Natural killer cell treated with Interleukin-12 subunit alpha and Interleukin-12 subunit beta and Interleukin-15 and Interleukin-18, amount 100 ng/mL, for 72 hours (primary cell): ENCODE results near the gene CATSPER3. TPM values are rescaled to one million over a fixed set of nuclear protein-coding genes. Genes with fewer than 3 reads are reported as not detected.

Experiments used
- ATAC-seq, 2 donors: fragments of 150-1000 bp; cut with Tn5 transposase in 1 of 2; sonication (Bioruptor Pico), chemical (Tn5 transposase) in 1 of 2; 2 replicates each; pipeline ENCODE4 v1.10.0; 2021
- DNase-seq: peaks from one replicate; pipeline ENCODE4 v3.0.0; 2022; ENCODE audit warnings: low spot score
- H3K27ac Mint-ChIP-seq, 2 donors: 1 replicate in 1 of 2; 2 replicates in 1 of 2; pipeline ENCODE4 v1.8.0; 2022; ENCODE audit warnings: mixed read lengths in 2 of 2, mild to moderate bottlenecking in 1 of 2, moderate library complexity in 1 of 2
- H3K27me3 Mint-ChIP-seq, 2 donors: 1 replicate in 1 of 2; 2 replicates in 1 of 2; pipeline ENCODE4 v1.8.0; 2022; ENCODE audit warnings: mixed read lengths in 2 of 2
- H3K36me3 Mint-ChIP-seq: one replicate; pipeline ENCODE4 v1.8.0; 2022; ENCODE audit warnings: mixed read lengths
- H3K4me1 Mint-ChIP-seq, 2 donors: 1 replicate in 1 of 2; 2 replicates in 1 of 2; pipeline ENCODE4 v1.8.0; 2022; ENCODE audit warnings: low read depth in 2 of 2, mixed read lengths in 2 of 2, mild to moderate bottlenecking in 1 of 2
- H3K4me3 Mint-ChIP-seq: one replicate; pipeline ENCODE4 v1.8.0; 2022; ENCODE audit warnings: mixed read lengths
- H3K9me3 Mint-ChIP-seq: 2 replicates; pipeline ENCODE4 v1.8.0; 2022; ENCODE audit warnings: mixed read lengths
- total RNA-seq, 2 donors: library from RNA; stranded (reverse); gene quantifications; one replicate each; pipeline ENCODE4 v1.2.3, GENCODE V29; 2022

The CATSPER3 gene
- total RNA-seq, 2 donors from 2014 or later, result 0.52 TPM; not detected in 1

GRCh38 chr5:134957920-134958608 is 9.6 kb upstream of the CATSPER3 start:
- Mint-ChIP-seq H3K27me3 (no peaks in the 10 kb centered on the region), H3K27ac (no peak overlapping the region), H3K9me3 (no peaks in the 10 kb centered on the region), H3K4me3 (no peak overlapping the region), H3K4me1 (peaks cover 0 to 3% of the 10 kb centered on the region in 2 donors), H3K36me3 (peaks cover 13% of the 10 kb centered on the region)
- ATAC-seq (no peak), DNase-seq (no peak)

- Mint-ChIP-seq H3K27me3 (no peaks in the 10 kb centered on the region), H3K27ac (no peak overlapping the region), H3K4me1 (peaks cover 0 to 3% of the 10 kb centered on the region in 2 donors), H3K9me3 (no peaks in the 10 kb centered on the region), H3K4me3 (no peak overlapping the region), H3K36me3 (peaks cover 13% of the 10 kb centered on the region)
- no peak for ATAC-seq
- DNase-seq, result no peak
Observed at GRCh38 chr5:134958755-134959154, 9.0 kb upstream of the CATSPER3 start.

- H3K27me3 Mint-ChIP-seq, result no peaks in the 10 kb centered on the region
- DNase-seq, result no peak
- H3K4me3 Mint-ChIP-seq, result no peak overlapping the region
- H3K9me3 Mint-ChIP-seq, result no peaks in the 10 kb centered on the region
- peaks cover 4 to 9% of the 10 kb centered on the region in 2 donors for H3K4me1 Mint-ChIP-seq
- no peaks in the 10 kb centered on the region for H3K36me3 Mint-ChIP-seq
- no peak for ATAC-seq
- H3K27ac Mint-ChIP-seq, result no peak overlapping the region
Observed at GRCh38 chr5:134963098-134963497, 4.6 kb upstream of the CATSPER3 start.

- Mint-ChIP-seq H3K27me3 (no peaks in the 10 kb centered on the region), H3K9me3 (no peaks in the 10 kb centered on the region)
- DNase-seq, result no peak
Observed at GRCh38 chr5:134964359-134965270, 3.1 kb upstream of the CATSPER3 start.

GRCh38 chr5:134965271-134965825 is 2.4 kb upstream of the CATSPER3 start:
- ATAC-seq, result no peak
- H3K27ac Mint-ChIP-seq, result no peak overlapping the region
- no peak overlapping the region for H3K4me3 Mint-ChIP-seq
- H3K4me1 Mint-ChIP-seq, result peaks cover 4 to 6% of the 10 kb centered on the region in 2 donors
- no peak for DNase-seq
- no peaks in the 10 kb centered on the region for H3K27me3 Mint-ChIP-seq
- H3K9me3 Mint-ChIP-seq, result no peaks in the 10 kb centered on the region
- H3K36me3 Mint-ChIP-seq, result no peaks in the 10 kb centered on the region

More at GRCh38 chr5:134964359-134965270, 3.1 kb upstream of the CATSPER3 start:
- Mint-ChIP-seq H3K4me1 (peaks cover 4 to 6% of the 10 kb centered on the region in 2 donors), H3K4me3 (no peak overlapping the region), H3K27ac (peak overlapping the region in 1 of 2 donors; percentile 35), H3K36me3 (no peaks in the 10 kb centered on the region)
- no peak for ATAC-seq

- ATAC-seq (no peak), DNase-seq (no peak)
- Mint-ChIP-seq H3K36me3 (no peaks in the 10 kb centered on the region), H3K4me3 (no peak overlapping the region), H3K9me3 (no peaks in the 10 kb centered on the region), H3K4me1 (peaks cover 4 to 6% of the 10 kb centered on the region in 2 donors), H3K27me3 (no peaks in the 10 kb centered on the region), H3K27ac (no peak overlapping the region)
Observed at GRCh38 chr5:134968055-134968454, 348 bp downstream of the CATSPER3 start.

- no peak overlapping the region for H3K27ac Mint-ChIP-seq
- ATAC-seq (no peak), DNase-seq (no peak)
- peaks cover 2 to 3% of the 10 kb centered on the region in 2 donors for H3K4me1 Mint-ChIP-seq
- H3K27me3 Mint-ChIP-seq, result no peaks in the 10 kb centered on the region
- H3K9me3 Mint-ChIP-seq, result no peaks in the 10 kb centered on the region
- no peaks in the 10 kb centered on the region for H3K36me3 Mint-ChIP-seq
- H3K4me3 Mint-ChIP-seq, result no peak overlapping the region
Observed at GRCh38 chr5:134969166-134969565, 1.5 kb downstream of the CATSPER3 start.

GRCh38 chr5:134975078-134975715 is 7.5 kb downstream of the CATSPER3 start:
- no peaks in the 10 kb centered on the region for H3K27me3 Mint-ChIP-seq
- DNase-seq (no peak), ATAC-seq (no peak)
- peaks cover 11% of the 10 kb centered on the region for H3K9me3 Mint-ChIP-seq
- H3K36me3 Mint-ChIP-seq, result peaks cover 15% of the 10 kb centered on the region
- H3K4me1 Mint-ChIP-seq, result peaks cover 3 to 5% of the 10 kb centered on the region in 2 donors
- no peak overlapping the region for H3K27ac Mint-ChIP-seq
- H3K4me3 Mint-ChIP-seq, result no peak overlapping the region

GRCh38 chr5:134975843-134976242 is 8.1 kb downstream of the CATSPER3 start:
- H3K27me3 Mint-ChIP-seq, result peaks cover 0 to 3% of the 10 kb centered on the region in 2 donors
- H3K4me3 Mint-ChIP-seq, result no peak overlapping the region
- no peak overlapping the region for H3K27ac Mint-ChIP-seq
- H3K4me1 Mint-ChIP-seq, result peaks cover 3 to 5% of the 10 kb centered on the region in 2 donors
- peaks cover 15% of the 10 kb centered on the region for H3K9me3 Mint-ChIP-seq
- peaks cover 18% of the 10 kb centered on the region for H3K36me3 Mint-ChIP-seq
- ATAC-seq (no peak), DNase-seq (no peak)

GRCh38 chr5:134976841-134977240 is 9.1 kb downstream of the CATSPER3 start:
- peaks cover 28% of the 10 kb centered on the region for H3K36me3 Mint-ChIP-seq
- peaks cover 2 to 5% of the 10 kb centered on the region in 2 donors for H3K27me3 Mint-ChIP-seq
- ATAC-seq (no peak), DNase-seq (no peak)
- peaks cover 3 to 5% of the 10 kb centered on the region in 2 donors for H3K4me1 Mint-ChIP-seq
- H3K4me3 Mint-ChIP-seq, result no peak overlapping the region
- no peak overlapping the region for H3K27ac Mint-ChIP-seq
- H3K9me3 Mint-ChIP-seq, result peaks cover 15% of the 10 kb centered on the region

- no peak for ATAC-seq
- Mint-ChIP-seq H3K4me3 (no peak overlapping the region), H3K9me3 (peaks cover 22% of the 10 kb centered on the region), H3K36me3 (peaks cover 53% of the 10 kb centered on the region), H3K27ac (no peak overlapping the region), H3K4me1 (peaks cover 3 to 5% of the 10 kb centered on the region in 2 donors), H3K27me3 (peaks cover 5 to 22% of the 10 kb centered on the region in 2 donors)
- DNase-seq, result no peak
Observed at GRCh38 chr5:134979416-134979815, 11.7 kb downstream of the CATSPER3 start.

GRCh38 chr5:134982230-134982629 is 14.5 kb downstream of the CATSPER3 start:
- Mint-ChIP-seq H3K27me3 (peaks cover 12 to 22% of the 10 kb centered on the region in 2 donors), H3K36me3 (peaks cover 45% of the 10 kb centered on the region), H3K9me3 (peaks cover 20% of the 10 kb centered on the region), H3K4me3 (no peak overlapping the region), H3K27ac (no peak overlapping the region), H3K4me1 (no peaks in the 10 kb centered on the region)
- ATAC-seq (no peak), DNase-seq (no peak)

- no peak for ATAC-seq
- Mint-ChIP-seq H3K27ac (no peak overlapping the region), H3K4me1 (no peaks in the 10 kb centered on the region), H3K27me3 (peaks cover 0 to 14% of the 10 kb centered on the region in 2 donors), H3K36me3 (no peaks in the 10 kb centered on the region), H3K9me3 (no peaks in the 10 kb centered on the region), H3K4me3 (no peak overlapping the region)
- DNase-seq, result no peak
Observed at GRCh38 chr5:134989266-134989830, 21.6 kb downstream of the CATSPER3 start.
